ENCODE data around the gene KCNK2.

DNA sequence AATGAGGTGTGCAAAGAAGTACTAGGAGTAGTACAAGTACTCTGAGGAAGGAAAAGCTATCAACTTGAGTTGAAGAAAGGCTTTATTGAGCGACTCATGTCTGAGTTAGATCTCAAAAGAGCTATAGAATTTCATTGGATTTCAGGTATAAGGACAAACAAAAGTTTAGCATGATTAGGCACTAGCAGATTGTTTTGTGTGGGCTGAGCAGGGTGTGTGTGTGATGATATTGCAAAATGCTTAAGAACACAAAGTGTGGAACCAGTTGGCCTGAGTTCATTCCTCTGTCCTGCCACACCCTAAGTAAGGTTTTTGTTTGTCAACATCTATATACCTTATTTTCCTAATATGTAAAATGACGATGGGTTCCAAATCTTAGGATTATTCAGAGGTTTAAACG, 158.9 kb downstream of the KCNK2 start:
- TF ChIP-seq, protein P1, sequence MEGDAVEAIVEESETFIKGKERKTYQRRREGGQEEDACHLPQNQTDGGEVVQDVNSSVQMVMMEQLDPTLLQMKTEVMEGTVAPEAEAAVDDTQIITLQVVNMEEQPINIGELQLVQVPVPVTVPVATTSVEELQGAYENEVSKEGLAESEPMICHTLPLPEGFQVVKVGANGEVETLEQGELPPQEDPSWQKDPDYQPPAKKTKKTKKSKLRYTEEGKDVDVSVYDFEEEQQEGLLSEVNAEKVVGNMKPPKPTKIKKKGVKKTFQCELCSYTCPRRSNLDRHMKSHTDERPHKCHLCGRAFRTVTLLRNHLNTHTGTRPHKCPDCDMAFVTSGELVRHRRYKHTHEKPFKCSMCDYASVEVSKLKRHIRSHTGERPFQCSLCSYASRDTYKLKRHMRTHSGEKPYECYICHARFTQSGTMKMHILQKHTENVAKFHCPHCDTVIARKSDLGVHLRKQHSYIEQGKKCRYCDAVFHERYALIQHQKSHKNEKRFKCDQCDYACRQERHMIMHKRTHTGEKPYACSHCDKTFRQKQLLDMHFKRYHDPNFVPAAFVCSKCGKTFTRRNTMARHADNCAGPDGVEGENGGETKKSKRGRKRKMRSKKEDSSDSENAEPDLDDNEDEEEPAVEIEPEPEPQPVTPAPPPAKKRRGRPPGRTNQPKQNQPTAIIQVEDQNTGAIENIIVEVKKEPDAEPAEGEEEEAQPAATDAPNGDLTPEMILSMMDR (IDR thresholded peaks at IDR 0.05), result no peak
- TF ChIP-seq EZH2 (IDR thresholded peaks at IDR 0.05), result no peak
- no peak for TF ChIP-seq EZH2phosphoT487 (IDR thresholded peaks at IDR 0.05)

Measured in neural progenitor cell (in vitro differentiated cells).